Parathyroid adenoma (tissue), 2 donors: ENCODE data around the gene LSM5.
A peak's percentile ranks its signal among the peaks of the same experiment; 100 is the strongest.

Experiments
- H2AFZ ChIP-seq: fragments of 300-600 bp; sonication (generic); one replicate; pipeline ENCODE4 v1.7.0; 2017; ENCODE audit warnings: antibody characterized with exemption, mild to moderate bottlenecking
- H3K27ac ChIP-seq: fragments of 300-600 bp; sonication (generic); one replicate; pipeline ENCODE4 v1.7.0; 2017
- H3K27me3 ChIP-seq: fragments of 300-600 bp; sonication (generic); one replicate; pipeline ENCODE4 v1.7.0; 2017; ENCODE audit warnings: low read length; ENCODE audit not compliant: control insufficient read depth, insufficient read depth
- H3K36me3 ChIP-seq: fragments of 300-600 bp; sonication (generic); one replicate; pipeline ENCODE4 v1.7.0; 2017; ENCODE audit warnings: low read length; ENCODE audit not compliant: control insufficient read depth, insufficient read depth
- H3K4me1 ChIP-seq: fragments of 300-600 bp; sonication (generic); one replicate; pipeline ENCODE4 v1.7.0; 2017; ENCODE audit warnings: control low read depth
- H3K4me2 ChIP-seq: fragments of 300-600 bp; sonication (generic); one replicate; pipeline ENCODE4 v1.7.0; 2017; ENCODE audit warnings: low read length
- H3K4me3 ChIP-seq: fragments of 300-600 bp; sonication (generic); one replicate; pipeline ENCODE4 v1.7.0; 2017; ENCODE audit warnings: low read depth, low read length
- H3K79me2 ChIP-seq: fragments of 300-600 bp; sonication (generic); one replicate; pipeline ENCODE4 v1.7.0; 2017; ENCODE audit warnings: control low read depth
- H3K9ac ChIP-seq: fragments of 300-600 bp; sonication (generic); one replicate; pipeline ENCODE4 v1.7.0; 2017; ENCODE audit warnings: mild to moderate bottlenecking
- H3K9me3 ChIP-seq: fragments of 300-600 bp; sonication (generic); one replicate; pipeline ENCODE4 v1.7.0; 2017; ENCODE audit warnings: low read length; ENCODE audit not compliant: control insufficient read depth
- TF ChIP-seq, protein P1 (sequence below): fragments of 300-600 bp; sonication (generic); IDR thresholded peaks from one replicate; pipeline ENCODE4 v1.7.0; 2017; ENCODE audit warnings: antibody characterized with exemption, mild to moderate bottlenecking
- donor health status: primary hyperparathyroidism.

LSM5 gene

GRCh38 chr7:32481921-32482320, 8.3 kb downstream of the LSM5 start:
- TF ChIP-seq, protein P1, sequence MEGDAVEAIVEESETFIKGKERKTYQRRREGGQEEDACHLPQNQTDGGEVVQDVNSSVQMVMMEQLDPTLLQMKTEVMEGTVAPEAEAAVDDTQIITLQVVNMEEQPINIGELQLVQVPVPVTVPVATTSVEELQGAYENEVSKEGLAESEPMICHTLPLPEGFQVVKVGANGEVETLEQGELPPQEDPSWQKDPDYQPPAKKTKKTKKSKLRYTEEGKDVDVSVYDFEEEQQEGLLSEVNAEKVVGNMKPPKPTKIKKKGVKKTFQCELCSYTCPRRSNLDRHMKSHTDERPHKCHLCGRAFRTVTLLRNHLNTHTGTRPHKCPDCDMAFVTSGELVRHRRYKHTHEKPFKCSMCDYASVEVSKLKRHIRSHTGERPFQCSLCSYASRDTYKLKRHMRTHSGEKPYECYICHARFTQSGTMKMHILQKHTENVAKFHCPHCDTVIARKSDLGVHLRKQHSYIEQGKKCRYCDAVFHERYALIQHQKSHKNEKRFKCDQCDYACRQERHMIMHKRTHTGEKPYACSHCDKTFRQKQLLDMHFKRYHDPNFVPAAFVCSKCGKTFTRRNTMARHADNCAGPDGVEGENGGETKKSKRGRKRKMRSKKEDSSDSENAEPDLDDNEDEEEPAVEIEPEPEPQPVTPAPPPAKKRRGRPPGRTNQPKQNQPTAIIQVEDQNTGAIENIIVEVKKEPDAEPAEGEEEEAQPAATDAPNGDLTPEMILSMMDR = no peak
- Histone ChIP-seq H3K9ac (no peak overlapping the region), H3K4me3 (no peak overlapping the region), H3K27me3 (no peaks in the 10 kb centered on the region), H3K4me2 (no peak overlapping the region), H3K9me3 (no peaks in the 10 kb centered on the region), H3K27ac (no peak overlapping the region), H3K79me2 (no peaks in the 10 kb centered on the region), H3K4me1 (no peaks in the 10 kb centered on the region), H2AFZ (no peak overlapping the region), H3K36me3 (no peaks in the 10 kb centered on the region)

- H3K27ac ChIP-seq = no peak overlapping the region
- no peaks in the 10 kb centered on the region for H3K9me3 ChIP-seq
- no peak overlapping the region for H3K4me3 ChIP-seq
- no peaks in the 10 kb centered on the region for H3K36me3 ChIP-seq
- no peaks in the 10 kb centered on the region for H3K27me3 ChIP-seq
- no peak overlapping the region for H2AFZ ChIP-seq
- TF ChIP-seq, protein P1 = no peak
- H3K79me2 ChIP-seq = no peaks in the 10 kb centered on the region
- H3K4me2 ChIP-seq = no peak overlapping the region
- no peaks in the 10 kb centered on the region for H3K4me1 ChIP-seq
- no peak overlapping the region for H3K9ac ChIP-seq
These were observed 9.0 kb downstream of the LSM5 start for GRCh38 chr7:32481176-32481575.

GRCh38 chr7:32479574-32480200, 10.5 kb downstream of the LSM5 start:
- Histone ChIP-seq H3K9me3 (no peaks in the 10 kb centered on the region), H3K79me2 (no peaks in the 10 kb centered on the region), H3K4me3 (no peak overlapping the region), H3K4me1 (no peaks in the 10 kb centered on the region), H3K27ac (no peak overlapping the region), H2AFZ (no peak overlapping the region), H3K36me3 (no peaks in the 10 kb centered on the region), H3K4me2 (no peak overlapping the region), H3K9ac (no peak overlapping the region), H3K27me3 (no peaks in the 10 kb centered on the region)
- TF ChIP-seq, protein P1 = peak; percentile 42

DNA sequence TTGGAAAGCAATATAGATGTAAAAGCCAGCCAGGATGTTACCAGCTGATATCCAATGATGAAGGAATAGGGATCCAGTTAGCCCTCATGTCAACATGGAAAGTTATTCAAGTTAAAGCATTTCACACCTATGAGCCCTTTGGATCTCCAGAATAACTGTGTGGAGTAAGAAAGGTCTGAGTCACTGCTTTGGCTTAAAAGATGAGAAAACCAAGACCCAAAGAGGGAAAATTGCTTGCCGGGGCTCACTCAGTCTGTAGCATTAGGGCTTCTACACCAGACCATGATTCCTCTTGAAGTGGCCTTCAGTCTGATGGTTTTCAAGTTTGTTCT, 12.6 kb downstream of the LSM5 start:
- no peaks in the 10 kb centered on the region for H3K79me2 ChIP-seq
- H3K4me1 ChIP-seq = no peaks in the 10 kb centered on the region
- TF ChIP-seq, protein P1 = no peak
- no peaks in the 10 kb centered on the region for H3K36me3 ChIP-seq
- no peak overlapping the region for H3K4me2 ChIP-seq
- H3K9ac ChIP-seq = no peak overlapping the region
- no peak overlapping the region for H3K4me3 ChIP-seq
- no peaks in the 10 kb centered on the region for H3K27me3 ChIP-seq
- no peak overlapping the region for H2AFZ ChIP-seq
- H3K9me3 ChIP-seq = no peaks in the 10 kb centered on the region
- no peak overlapping the region for H3K27ac ChIP-seq
